ENCODE measurements around the gene BICD1. TPM values are rescaled to one million over a fixed set of nuclear protein-coding genes. Genes with fewer than 3 reads are reported as not detected.

Gene BICD1
- polyA plus RNA-seq, 1 of the 3 experiments (the other 2 are of a cell fraction): 12.1 TPM

GRCh38 chr12:32146074-32146873 lies 39.6 kb downstream of the BICD1 start:
- 81% methylated on average over 5 of the region's 5 CpGs for WGBS (ENCODE audit: low lambda C conversion rate)
- ChIA-PET CTCF (interaction anchor here (0.8 kb wide), 1 partner anchor 12 kb away, joined by 4 read pairs; no protein-coding TSS in a partner anchor), POLR2A (no interaction called here)
- Histone ChIP-seq H3K9me2 (no peaks in the 10 kb centered on the region), H3K9me3 (no peaks in the 10 kb centered on the region), H3K4me1 (ENCODE audit: control insufficient read depth in 1 of 2, insufficient read depth in 2 of 2, low read depth in 1 of 2, low read length in 1 of 2) (peaks cover 0 to 7% of the 10 kb centered on the region in 2 experiments; a peak in 2 of 4 replicates), H3K36me3 (replicated peaks in 1 of 2; ENCODE audit: control insufficient read depth in 1 of 2, insufficient read depth in 2 of 2, low read length in 1 of 2) (no peaks in the 10 kb centered on the region), H3K27ac (ENCODE audit: low read depth in 2 of 2, low read length in 1 of 2) (no peak overlapping the region), H4K20me1 (ENCODE audit: insufficient read depth) (no peaks in the 10 kb centered on the region; the same call in 1 of the 2 replicates), H3K9ac (no peak overlapping the region), H3K4me3 (ENCODE audit: low read depth in 2 of 2, low read length in 1 of 2) (no peak overlapping the region), H3K27me3 (ENCODE audit: insufficient read depth) (no peaks in the 10 kb centered on the region), H3F3A (replicated peaks; ENCODE audit: insufficient read depth) (no peaks in the 10 kb centered on the region), H2AFZ (ENCODE audit: low read depth) (no peak overlapping the region), H3K4me2 (no peak overlapping the region), H3K79me2 (ENCODE audit: insufficient read depth) (peaks cover 68% of the 10 kb centered on the region)
- no peak for DNase-seq
- TF ChIP-seq MEF2A (IDR thresholded peaks at IDR 0.05; ENCODE audit: borderline replicate concordance, low read depth): no peak

- peaks cover 50% of the 10 kb centered on the region for H3K79me2 ChIP-seq (ENCODE audit: insufficient read depth)
- H4K20me1 ChIP-seq (ENCODE audit: insufficient read depth): no peaks in the 10 kb centered on the region; the same call in 1 of the 2 replicates
- TF ChIP-seq CHD2 (IDR thresholded peaks at IDR 0.05; ENCODE audit: low read length, partially characterized antibody): no peak
- TF ChIP-seq USF1 (IDR thresholded peaks at IDR 0.05; ENCODE audit: borderline replicate concordance, low read depth): no peak
- no peak for TF ChIP-seq EZH2phosphoT487 (IDR thresholded peaks at IDR 0.05; ENCODE audit: borderline replicate concordance, low read depth)
- no peak for TF ChIP-seq FOXJ3 (CRISPR knock-in tag; IDR thresholded peaks at IDR 0.05)
- TF ChIP-seq NFIC (IDR thresholded peaks at IDR 0.05; ENCODE audit: borderline replicate concordance): no peak
- TF ChIP-seq REST (IDR thresholded peaks at IDR 0.05; ENCODE audit: low read depth, low read length): no peak
- TF ChIP-seq FOXM1 (IDR thresholded peaks at IDR 0.05; ENCODE audit: low read depth): no peak
- TF ChIP-seq NRF1 (IDR thresholded peaks at IDR 0.05; ENCODE audit: low read depth, low read length): no peak
- no peak for TF ChIP-seq EP300 (IDR thresholded peaks at IDR 0.05; ENCODE audit: borderline replicate concordance in 1 of 2, low read depth in 1 of 2, low read length in 1 of 2)
- TF ChIP-seq MEF2A (IDR thresholded peaks at IDR 0.05; ENCODE audit: borderline replicate concordance, low read depth): no peak
- TF ChIP-seq RAD21 (IDR thresholded peaks at IDR 0.05; ENCODE audit: low read length): no peak
- TF ChIP-seq TEAD4 (IDR thresholded peaks at IDR 0.05; ENCODE audit: borderline replicate concordance, insufficient read depth): no peak
- H3K27ac ChIP-seq (ENCODE audit: low read depth in 2 of 2, low read length in 1 of 2): no peak overlapping the region
- no peaks in the 10 kb centered on the region for H3K27me3 ChIP-seq (ENCODE audit: insufficient read depth)
- H3K9me3 ChIP-seq: no peaks in the 10 kb centered on the region
- H3K36me3 ChIP-seq (replicated peaks in 1 of 2; ENCODE audit: control insufficient read depth in 1 of 2, insufficient read depth in 2 of 2, low read length in 1 of 2): no peaks in the 10 kb centered on the region
- no peaks in the 10 kb centered on the region for H3K9me2 ChIP-seq
- POLR2A ChIA-PET: no interaction called here
- CTCF ChIA-PET: interaction anchor here (1.5 kb wide), 1 partner anchor 12 kb away, joined by 3 read pairs; no protein-coding TSS in a partner anchor
- 93% methylated on average over 4 of the region's 4 CpGs for WGBS (ENCODE audit: low lambda C conversion rate)
- no peak overlapping the region for H3K4me2 ChIP-seq
- H3K4me1 ChIP-seq (ENCODE audit: control insufficient read depth in 1 of 2, insufficient read depth in 2 of 2, low read depth in 1 of 2, low read length in 1 of 2): peaks cover 0 to 10% of the 10 kb centered on the region in 2 experiments; a peak in 2 of 4 replicates
- DNase-seq: no peak
- no peak overlapping the region for H3K4me3 ChIP-seq (ENCODE audit: low read depth in 2 of 2, low read length in 1 of 2)
- no peak overlapping the region for H2AFZ ChIP-seq (ENCODE audit: low read depth)
- no peak overlapping the region for H3K9ac ChIP-seq
- H3F3A ChIP-seq (replicated peaks; ENCODE audit: insufficient read depth): no peaks in the 10 kb centered on the region
These were observed 41.7 kb downstream of the BICD1 start for GRCh38 chr12:32148372-32148771.
